IPS DF 19.7 (cell line): ENCODE results near the gene DCLK3.
A peak's percentile ranks its signal among the peaks of the same experiment; 100 is the strongest.

Source experiments
- DNase-seq: peaks from one replicate; pipeline ENCODE4 v3.0.0-alpha.2; 2013; ENCODE audit warnings: low read depth, low spot score

DCLK3 gene

GRCh38 chr3:36763850-36764703, at the start of gene DCLK3:
TSS of gene DCLK3 (minus strand) at chr3:36764553. CDS start at chr3:36764263, 290 bp downstream.
- no peak for DNase-seq

GRCh38 chr3:36813305-36813704, 49.0 kb upstream of the DCLK3 start:
- no peak for DNase-seq

- no peak for DNase-seq
Observed at GRCh38 chr3:36812240-36812639, 47.9 kb upstream of the DCLK3 start.

- DNase-seq = no peak
Observed at GRCh38 chr3:36811768-36812167, 47.4 kb upstream of the DCLK3 start.

- DNase-seq = no peak
Observed at GRCh38 chr3:36804295-36805055, 40.1 kb upstream of the DCLK3 start.

GRCh38 chr3:36803091-36803791, 38.9 kb upstream of the DCLK3 start:
- DNase-seq = no peak

- DNase-seq = no peak
Observed at GRCh38 chr3:36800533-36801116, 36.3 kb upstream of the DCLK3 start.

- no peak for DNase-seq
Observed at GRCh38 chr3:36796881-36797280, 32.5 kb upstream of the DCLK3 start.

GRCh38 chr3:36796161-36796560, 31.8 kb upstream of the DCLK3 start:
- DNase-seq = no peak

- no peak for DNase-seq
Observed at GRCh38 chr3:36795622-36796021, 31.3 kb upstream of the DCLK3 start.

GRCh38 chr3:36792342-36792741, 28.0 kb upstream of the DCLK3 start:
- DNase-seq = peak; percentile 40

GRCh38 chr3:36790765-36791164, 26.4 kb upstream of the DCLK3 start:
- no peak for DNase-seq

- no peak for DNase-seq
Observed at GRCh38 chr3:36786921-36787890, 22.9 kb upstream of the DCLK3 start.

- no peak for DNase-seq
Observed at GRCh38 chr3:36784138-36784635, 19.8 kb upstream of the DCLK3 start.

GRCh38 chr3:36777424-36778218, 13.3 kb upstream of the DCLK3 start:
- no peak for DNase-seq

GRCh38 chr3:36776436-36776835, 12.1 kb upstream of the DCLK3 start:
- no peak for DNase-seq

- no peak for DNase-seq
Observed at GRCh38 chr3:36774052-36774451, 9.7 kb upstream of the DCLK3 start.

- DNase-seq = no peak
Observed at GRCh38 chr3:36771931-36772330, 7.6 kb upstream of the DCLK3 start.

GRCh38 chr3:36769926-36770325, 5.6 kb upstream of the DCLK3 start:
- DNase-seq = no peak

GRCh38 chr3:36765104-36765503, 751 bp upstream of the DCLK3 start:
- no peak for DNase-seq
